ENCODE results near the gene KCNN1. TPM values are rescaled to one million over a fixed set of nuclear protein-coding genes. Genes with fewer than 3 reads are reported as not detected.
A peak's percentile ranks its signal among the peaks of the same experiment; 100 is the strongest.

Gene KCNN1
- total RNA-seq, 1 experiment from 2014 or later, result 0.90 TPM

GRCh38 chr19:17950310-17951156, 16.4 kb upstream of the KCNN1 start:
- Histone ChIP-seq H3K9me3 (ENCODE audit: control insufficient read depth, insufficient read depth, low read depth, low read length) (no peaks in the 10 kb centered on the region), H3K27ac (ENCODE audit: low read length) (no peak overlapping the region), H3K4me3 (ENCODE audit: low read depth in 2 of 2, low read length in 2 of 2) (peak overlapping the region; percentile 21 to 53), H3K4me1 (ENCODE audit: control insufficient read depth, insufficient read depth, low read length) (peaks cover 19% of the 10 kb centered on the region), H3K36me3 (ENCODE audit: control insufficient read depth, insufficient read depth, low read length) (no peaks in the 10 kb centered on the region), H3K27me3 (ENCODE audit: control insufficient read depth, insufficient read depth, low read length) (no peaks in the 10 kb centered on the region; the same call in 1 of the 2 replicates)
- no TSS peak for BruUV-seq (replicated peaks)
- CTCF ChIA-PET, result interaction anchor here (0.7 to 0.8 kb wide), 2 partner anchors 11 to 12 kb away, joined by 3 to 8 read pairs; no protein-coding TSS in a partner anchor
- intact Hi-C loops (cut with micrococcal nuclease; ENCODE audit: unreplicated experiment) (no loop called here), in situ Hi-C loops (cut with HindIII; ENCODE audit: low pct_unique_long_range_greater_than_20kb, low sequenced_read_pairs) (no loop called here)
- ATAC-seq (no peak), DNase-seq (ENCODE audit: low read depth, low spot score) (no peak)
- TF ChIP-seq CTCF (IDR thresholded peaks at IDR 0.05) (no peak), REST (IDR thresholded peaks at IDR 0.05; ENCODE audit: insufficient read depth in 1 of 2, low read depth in 2 of 2, low read length in 1 of 2) (no peak), POLR2AphosphoS5 (IDR thresholded peaks at IDR 0.05; ENCODE audit: low read depth, low read length) (no peak), SIN3A (IDR thresholded peaks at IDR 0.05; ENCODE audit: borderline replicate concordance, insufficient read depth, low read depth, low read length) (no peak), TCF7L2 (IDR thresholded peaks at IDR 0.05; ENCODE audit: low read depth, low read length) (no peak)
- POLR2A ChIA-PET, result no interaction called here

GRCh38 chr19:17951157-17951989, 15.5 kb upstream of the KCNN1 start:
- intact Hi-C loops (cut with micrococcal nuclease; ENCODE audit: unreplicated experiment), result no loop called here
- ChIA-PET CTCF (no interaction called here), POLR2A (no interaction called here)
- in situ Hi-C loops (cut with HindIII; ENCODE audit: low pct_unique_long_range_greater_than_20kb, low sequenced_read_pairs), result no loop called here
- peaks cover 19% of the 10 kb centered on the region for H3K4me1 ChIP-seq (ENCODE audit: control insufficient read depth, insufficient read depth, low read length)
- H3K27ac ChIP-seq (ENCODE audit: low read length), result no peak overlapping the region
- BruUV-seq (replicated peaks), result no TSS peak
- H3K9me3 ChIP-seq (ENCODE audit: control insufficient read depth, insufficient read depth, low read depth, low read length), result no peaks in the 10 kb centered on the region
- DNase-seq (ENCODE audit: low read depth, low spot score) (no peak), ATAC-seq (no peak)
- no peaks in the 10 kb centered on the region for H3K36me3 ChIP-seq (ENCODE audit: control insufficient read depth, insufficient read depth, low read length)
- no peaks in the 10 kb centered on the region; the same call in 1 of the 2 replicates for H3K27me3 ChIP-seq (ENCODE audit: control insufficient read depth, insufficient read depth, low read length)
- no peak for TF ChIP-seq CTCF (IDR thresholded peaks at IDR 0.05)
- TF ChIP-seq TCF7L2 (IDR thresholded peaks at IDR 0.05; ENCODE audit: low read depth, low read length), result no peak
- TF ChIP-seq SIN3A (IDR thresholded peaks at IDR 0.05; ENCODE audit: borderline replicate concordance, insufficient read depth, low read depth, low read length), result no peak
- peak overlapping the region; percentile 21 to 53 for H3K4me3 ChIP-seq (ENCODE audit: low read depth in 2 of 2, low read length in 2 of 2)

Data from Panc1 (cell line).